Endometrial microvascular endothelial cells (primary cell): ENCODE measurements around the gene PRKAG2. TPM values are rescaled to one million over a fixed set of nuclear protein-coding genes. Genes with fewer than 3 reads are reported as not detected.

Experiments used
- in situ Hi-C: cut with HindIII; loops from 2 replicates; pipeline ENCODE4 v1.10.0; 2017; ENCODE audit warnings: low sequenced_read_pairs, low pct_unique_long_range_greater_than_20kb; ENCODE audit errors: inconsistent ontology term
- total RNA-seq: library from RNA; depleted of rRNA; stranded (reverse); fragments of >200 nt; gene quantifications from one replicate; pipeline ENCODE4 v1.2.3, GENCODE V29; 2015; ENCODE audit errors: inconsistent ontology term

The PRKAG2 gene
- total RNA-seq, 1 donor from 2014 or later: 67.1 TPM

GRCh38 chr7:151508991-151509390 is 367.9 kb downstream of the PRKAG2 start:
- in situ Hi-C loops: no loop called here

- in situ Hi-C loops: no loop called here
Measured at GRCh38 chr7:151507806-151508205, 369.1 kb downstream of the PRKAG2 start.

GRCh38 chr7:151506901-151507382 is 370.0 kb downstream of the PRKAG2 start:
- in situ Hi-C loops: no loop called here

Other genes starting within 250 kb of the PRKAG2 start
- gene GALNTL5, start 79.3 kb upstream of the PRKAG2 start, total RNA-seq: not detected
- 46.0 TPM for gene GALNT11, start 148.6 kb upstream of the PRKAG2 start, total RNA-seq